ENCODE data around the gene TTC14.
A peak's percentile ranks its signal among the peaks of the same experiment; 100 is the strongest.
"Not testable (repeated sequence)": the region's sequence is repeated elsewhere in the genome, so short reads cannot be mapped to it uniquely, and the experiment has no call there.

TTC14 gene

GRCh38 chr3:180580934-180581333 is 21.0 kb upstream of the TTC14 start:
- no peak for DNase-seq (ENCODE audit: extremely low read depth, low read depth)
- no peak for TF ChIP-seq CTCF (IDR thresholded peaks at IDR 0.05; ENCODE audit: low read depth, low read length)

GRCh38 chr3:180590396-180590795 is 11.6 kb upstream of the TTC14 start:
- TF ChIP-seq CTCF (IDR thresholded peaks at IDR 0.05; ENCODE audit: low read depth, low read length), result no peak
- DNase-seq (ENCODE audit: extremely low read depth, low read depth), result no peak

GRCh38 chr3:180593631-180594030 is 8.3 kb upstream of the TTC14 start:
- DNase-seq (ENCODE audit: extremely low read depth, low read depth), result not testable (repeated sequence)

GRCh38 chr3:180594631-180595558 is 7.1 kb upstream of the TTC14 start:
- DNase-seq (ENCODE audit: extremely low read depth, low read depth), result no peak
- peak; percentile 43 for TF ChIP-seq CTCF (IDR thresholded peaks at IDR 0.05; ENCODE audit: low read depth, low read length)

- TF ChIP-seq CTCF (IDR thresholded peaks at IDR 0.05; ENCODE audit: low read depth, low read length), result no peak
- DNase-seq (ENCODE audit: extremely low read depth, low read depth), result no peak
These were observed 6.4 kb upstream of the TTC14 start for GRCh38 chr3:180595559-180595935.

- no peak for TF ChIP-seq CTCF (IDR thresholded peaks at IDR 0.05; ENCODE audit: low read depth, low read length)
- no peak for DNase-seq (ENCODE audit: extremely low read depth, low read depth)
These were observed 1.5 kb upstream of the TTC14 start for GRCh38 chr3:180600473-180600872.

- no peak for TF ChIP-seq CTCF (IDR thresholded peaks at IDR 0.05; ENCODE audit: low read depth, low read length)
- no peak for DNase-seq (ENCODE audit: extremely low read depth, low read depth)
These were observed 9.0 kb downstream of the TTC14 start for GRCh38 chr3:180611006-180611405.

GRCh38 chr3:180612364-180612763 is 10.4 kb downstream of the TTC14 start:
- no peak for DNase-seq (ENCODE audit: extremely low read depth, low read depth)
- TF ChIP-seq CTCF (IDR thresholded peaks at IDR 0.05; ENCODE audit: low read depth, low read length), result no peak

All from AG09319 (cell line).